Measurements from ENCODE around the gene SPPL2B. TPM values are rescaled to one million over a fixed set of nuclear protein-coding genes. Genes with fewer than 3 reads are reported as not detected.

The SPPL2B gene
- total and polyA plus RNA-seq, 8 donors, result 13.6 to 450 (median 74.1) TPM

- Histone ChIP-seq H3K4me3 (no peak overlapping the region), H3K4me1 (peaks cover 0 to 11% (median 4%) of the 10 kb centered on the region in 4 donors), H3K27ac (no peak overlapping the region), H3K27me3 (peaks cover 0 to 45% (median 21%) of the 10 kb centered on the region in 3 donors), H3K9me3 (no peaks in the 10 kb centered on the region), H3K36me3 (peaks cover 12 to 34% (median 27%) of the 10 kb centered on the region in 4 donors)
- no peak for DNase-seq
- 95 to 100% (median 96%) methylated on average over 3 of the region's 3 CpGs for whole genome bisulfite sequencing, 5 donors
- intact Hi-C loops (cut with DNase I; ENCODE audit: low total_unique reads), result no loop called here
- no peak for TF ChIP-seq CTCF (IDR thresholded peaks at IDR 0.05)
- TF ChIP-seq POLR2A (IDR thresholded peaks at IDR 0.05), result no peak
- TF ChIP-seq POLR2AphosphoS5 (IDR thresholded peaks at IDR 0.05), result no peak
- TF ChIP-seq EP300 (IDR thresholded peaks at IDR 0.05), result no peak
These were observed 29.1 kb downstream of the SPPL2B start for GRCh38 chr19:2357279-2358206.

- intact Hi-C loops (cut with DNase I; ENCODE audit: low total_unique reads), result no loop called here
- Histone ChIP-seq H3K4me3 (no peak overlapping the region), H3K9me3 (no peaks in the 10 kb centered on the region), H3K27ac (no peak overlapping the region), H3K27me3 (peaks cover 0 to 56% (median 27%) of the 10 kb centered on the region in 3 donors), H3K36me3 (peaks cover 4 to 23% (median 16%) of the 10 kb centered on the region in 4 donors), H3K4me1 (peaks cover 0 to 11% (median 4%) of the 10 kb centered on the region in 4 donors)
- 67 to 80% (median 73%) methylated on average over 28 of the region's 28 CpGs for WGBS, 5 donors
- TF ChIP-seq EP300 (IDR thresholded peaks at IDR 0.05) (no peak), CTCF (IDR thresholded peaks at IDR 0.05) (no peak), POLR2AphosphoS5 (IDR thresholded peaks at IDR 0.05) (no peak), POLR2A (IDR thresholded peaks at IDR 0.05) (no peak)
- DNase-seq, result no peak
These were observed 30.2 kb downstream of the SPPL2B start for GRCh38 chr19:2358548-2359173.

GRCh38 chr19:2359992-2360685, 31.7 kb downstream of the SPPL2B start, which contains the start of gene TMPRSS9:
Gene TMPRSS9, plus strand, starts transcription at chr19:2360265. Its CDS starts 29,521 bp downstream, at chr19:2389786.
- WGBS, 5 donors, result 17 to 48% (median 21%) methylated on average over 17 to 44 of the region's 44 CpGs
- Histone ChIP-seq H3K4me1 (peaks cover 0 to 11% (median 4%) of the 10 kb centered on the region in 4 donors), H3K27me3 (peaks cover 0 to 69% (median 36%) of the 10 kb centered on the region in 3 donors), H3K36me3 (peaks cover 0 to 8% (median 2%) of the 10 kb centered on the region in 4 donors), H3K4me3 (no peak within 1 kb of the TSS), H3K27ac (no peak within 1 kb of the TSS), H3K9me3 (no peaks in the 10 kb centered on the region)
- intact Hi-C loops (cut with DNase I; ENCODE audit: low total_unique reads), result no loop called here
- no peak for TF ChIP-seq EP300 (IDR thresholded peaks at IDR 0.05)
- no peak for TF ChIP-seq POLR2A (IDR thresholded peaks at IDR 0.05)
- no peak for TF ChIP-seq POLR2AphosphoS5 (IDR thresholded peaks at IDR 0.05)
- no peak for TF ChIP-seq CTCF (IDR thresholded peaks at IDR 0.05)
- no peak for DNase-seq

- H3K4me3 ChIP-seq, result no peak overlapping the region
- intact Hi-C loops (cut with DNase I; ENCODE audit: low total_unique reads), result no loop called here
- WGBS, 5 donors, result 38 to 53% (median 41%) methylated on average over 9 to 11 of the region's 11 CpGs
- H3K27ac ChIP-seq, result no peak overlapping the region
- H3K9me3 ChIP-seq, result no peaks in the 10 kb centered on the region
- peaks cover 0 to 76% (median 36%) of the 10 kb centered on the region in 3 donors for H3K27me3 ChIP-seq
- no peak for DNase-seq
- peaks cover 0 to 11% (median 4%) of the 10 kb centered on the region in 4 donors for H3K4me1 ChIP-seq
- TF ChIP-seq CTCF (IDR thresholded peaks at IDR 0.05) (no peak), POLR2A (IDR thresholded peaks at IDR 0.05) (no peak), POLR2AphosphoS5 (IDR thresholded peaks at IDR 0.05) (no peak), EP300 (IDR thresholded peaks at IDR 0.05) (no peak)
- peaks cover 0 to 2% (median 0%) of the 10 kb centered on the region in 4 donors for H3K36me3 ChIP-seq
These were observed 32.3 kb downstream of the SPPL2B start for GRCh38 chr19:2360833-2361232.
